Breast epithelium (tissue), 4 donors: Measurements from ENCODE around the gene NRBP1. TPM values are rescaled to one million over a fixed set of nuclear protein-coding genes. Genes with fewer than 3 reads are reported as not detected.

Experiments
- DNase-seq, 2 donors: peaks; one replicate each; pipeline ENCODE4 v3.0.0-alpha.2; 2019; ENCODE audit warnings: low spot score in 2 of 2
- H3K27ac ChIP-seq, 2 donors: fragments of 200-600 bp; sonication (generic) in 1 of 2; one replicate each; pipeline ENCODE4 v1.5.1; 2016 to 2019; ENCODE audit warnings: mild to moderate bottlenecking in 1 of 2
- H3K27me3 ChIP-seq, 2 donors: fragments of 200-600 bp; sonication (generic) in 1 of 2; one replicate each; pipeline versions ENCODE4 v1.5.1 to v1.6.0; 2017 to 2019; ENCODE audit warnings: control low read depth in 1 of 2, mild to moderate bottlenecking in 1 of 2
- H3K36me3 ChIP-seq: fragments of 200-600 bp; one replicate; pipeline ENCODE4 v1.5.1; 2019
- H3K4me1 ChIP-seq, 2 donors: fragments of 200-600 bp; sonication (generic); one replicate each; pipeline ENCODE4 v1.5.1; 2016 to 2019; ENCODE audit warnings: control low read depth in 1 of 2
- H3K4me3 ChIP-seq, 3 donors: fragments of 200-600 bp; sonication (generic); 1 replicate in 2 of 3; 2 replicates in 1 of 3; pipeline ENCODE4 v1.5.1; 2016 to 2019; ENCODE audit warnings: mild to moderate bottlenecking in 3 of 3, moderate library complexity in 2 of 3
- H3K9me3 ChIP-seq, 2 donors: fragments of 200-600 bp; sonication (generic) in 1 of 2; one replicate each; pipeline ENCODE4 v1.5.1; 2016 to 2019; ENCODE audit warnings: control low read depth in 1 of 2
- CTCF ChIP-seq, 3 donors: fragments of 450-650 bp; IDR thresholded peaks; one replicate each; pipeline ENCODE4 v1.5.1; 2016 to 2017; ENCODE audit warnings: antibody characterized with exemption in 3 of 3, mild to moderate bottlenecking in 3 of 3, moderate library complexity in 3 of 3
- POLR2A ChIP-seq: fragments of 450-650 bp; IDR thresholded peaks from one replicate; pipeline ENCODE4 v1.6.1; 2016; ENCODE audit warnings: antibody characterized with exemption, mild to moderate bottlenecking, moderate library complexity
- POLR2AphosphoS5 ChIP-seq, 3 donors: sonication (generic); formaldehyde crosslinking; IDR thresholded peaks; one replicate each; pipeline ENCODE4 v1.6.1; 2017; ENCODE audit warnings: antibody characterized with exemption in 3 of 3
- intact Hi-C: fragments of 100-400 bp; cut with DNase I; formaldehyde crosslinking; loops from one replicate; pipeline ENCODE4 v1.15.1; 2023; ENCODE audit warnings: low total_unique reads
- total RNA-seq, 3 donors: library from RNA; depleted of rRNA; stranded (reverse); fragments of >200 nt; gene quantifications; one replicate each; pipeline ENCODE4 v1.1.0, GENCODE V29; 2016

NRBP1 gene
- total RNA-seq, 3 donors from 2014 or later = 70.5 to 87.5 (median 80.3) TPM

GRCh38 chr2:27380626-27381545, 47.5 kb upstream of the NRBP1 start, which contains the start of gene ZNF513:
TSS of gene ZNF513 (minus strand) at chr2:27380734. CDS start at chr2:27380526, 208 bp downstream.
- intact Hi-C loops = no loop called here
- Histone ChIP-seq H3K27ac (peak within 1 kb of the TSS; percentile 90 to 91), H3K4me3 (peak within 1 kb of the TSS; percentile 55 to 80 (median 75)), H3K27me3 (no peaks in the 10 kb centered on the region), H3K9me3 (no peaks in the 10 kb centered on the region), H3K36me3 (no peaks in the 10 kb centered on the region), H3K4me1 (peaks cover 4 to 11% of the 10 kb centered on the region in 2 donors)
- DNase-seq = peak; percentile 96
- TF ChIP-seq POLR2AphosphoS5 (IDR thresholded peaks at IDR 0.05) (peak; percentile 81 to 89 (median 84)), CTCF (IDR thresholded peaks at IDR 0.05) (no peak), POLR2A (peak; percentile 12)

DNA sequence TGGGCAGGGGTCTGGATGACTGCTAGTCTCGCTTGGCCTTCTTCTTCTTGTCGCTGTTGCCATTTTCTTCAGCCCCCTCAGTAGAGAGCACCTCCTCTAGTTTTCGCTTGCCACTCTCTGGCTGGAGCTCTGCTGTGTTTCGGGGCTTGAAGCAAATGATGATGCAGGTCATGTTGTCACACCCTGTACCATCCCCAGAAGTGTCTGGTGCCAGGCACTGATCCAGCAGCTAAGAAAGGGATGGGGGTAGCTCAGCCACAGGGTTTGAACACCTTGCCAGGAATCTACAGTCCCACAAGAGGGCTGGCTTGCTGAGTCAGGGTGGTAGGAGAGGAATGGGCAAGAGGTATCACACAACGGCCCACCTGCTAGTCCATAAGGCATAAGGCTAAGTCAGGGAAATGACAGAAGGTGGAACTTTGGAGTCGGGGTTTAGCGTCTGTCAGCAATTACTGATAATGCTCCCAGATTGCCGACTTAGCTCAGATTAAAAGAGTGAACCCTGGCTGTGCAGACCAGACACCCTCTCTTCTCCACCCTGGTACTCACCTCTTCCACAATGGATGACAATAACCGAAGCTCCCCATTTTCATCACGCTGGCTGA, 46.8 kb upstream of the NRBP1 start:
- H3K4me1 ChIP-seq = peaks cover 4 to 11% of the 10 kb centered on the region in 2 donors
- H3K27ac ChIP-seq = peak overlapping the region; percentile 90 to 91
- H3K36me3 ChIP-seq = no peaks in the 10 kb centered on the region
- intact Hi-C loops = no loop called here
- peak overlapping the region in 1 of 3 donors; percentile 75 for H3K4me3 ChIP-seq
- no peak for TF ChIP-seq POLR2A
- TF ChIP-seq CTCF (IDR thresholded peaks at IDR 0.05) = no peak
- no peak for TF ChIP-seq POLR2AphosphoS5 (IDR thresholded peaks at IDR 0.05)
- no peaks in the 10 kb centered on the region for H3K27me3 ChIP-seq
- DNase-seq = no peak
- H3K9me3 ChIP-seq = no peaks in the 10 kb centered on the region

GRCh38 chr2:27390822-27391679, 37.4 kb upstream of the NRBP1 start:
- no peak for DNase-seq
- H3K4me3 ChIP-seq = no peak overlapping the region
- H3K4me1 ChIP-seq = no peaks in the 10 kb centered on the region
- intact Hi-C loops = no loop called here
- no peaks in the 10 kb centered on the region for H3K36me3 ChIP-seq
- H3K27me3 ChIP-seq = no peaks in the 10 kb centered on the region
- no peak for TF ChIP-seq POLR2AphosphoS5 (IDR thresholded peaks at IDR 0.05)
- TF ChIP-seq POLR2A = no peak
- TF ChIP-seq CTCF (IDR thresholded peaks at IDR 0.05) = no peak
- H3K9me3 ChIP-seq = no peaks in the 10 kb centered on the region
- H3K27ac ChIP-seq = no peak overlapping the region

DNA sequence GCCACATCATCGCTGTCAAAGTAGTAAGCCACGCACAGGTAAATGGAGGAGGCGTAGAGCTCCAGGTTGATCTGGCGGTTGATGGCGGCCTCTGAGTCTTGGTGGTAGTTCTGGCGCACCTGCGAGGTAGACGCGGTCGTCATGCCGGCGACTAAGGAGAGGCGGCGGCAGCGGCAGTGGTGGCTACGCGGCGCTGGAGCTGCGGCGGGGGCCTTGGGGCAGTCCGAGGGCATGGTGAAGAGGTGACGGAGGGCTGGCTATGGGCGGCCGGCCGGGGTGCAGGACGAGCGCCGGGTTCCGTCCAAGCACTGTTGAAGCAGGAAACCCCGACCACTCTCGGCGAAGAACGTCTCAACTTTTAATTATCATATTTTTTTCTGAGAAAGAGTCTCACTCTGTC, 35.2 kb upstream of the NRBP1 start:
- no peaks in the 10 kb centered on the region for H3K4me1 ChIP-seq
- TF ChIP-seq CTCF (IDR thresholded peaks at IDR 0.05) (no peak), POLR2AphosphoS5 (IDR thresholded peaks at IDR 0.05) (no peak), POLR2A (no peak)
- no peak overlapping the region for H3K27ac ChIP-seq
- H3K9me3 ChIP-seq = no peaks in the 10 kb centered on the region
- no peak overlapping the region for H3K4me3 ChIP-seq
- DNase-seq = no peak
- H3K27me3 ChIP-seq = no peaks in the 10 kb centered on the region
- no peaks in the 10 kb centered on the region for H3K36me3 ChIP-seq
- intact Hi-C loops = no loop called here
